GM19025 (cell line): ENCODE results near the gene DTNBP1.

Experiments
- ATAC-seq: cut with Tn5 transposase; IDR thresholded peaks from one replicate; pipeline ENCODE4 v1.9.1; 2021; ENCODE audit warnings: mild to moderate bottlenecking, low read depth, moderate library complexity; ENCODE audit not compliant: unreplicated experiment

DTNBP1 gene

DNA sequence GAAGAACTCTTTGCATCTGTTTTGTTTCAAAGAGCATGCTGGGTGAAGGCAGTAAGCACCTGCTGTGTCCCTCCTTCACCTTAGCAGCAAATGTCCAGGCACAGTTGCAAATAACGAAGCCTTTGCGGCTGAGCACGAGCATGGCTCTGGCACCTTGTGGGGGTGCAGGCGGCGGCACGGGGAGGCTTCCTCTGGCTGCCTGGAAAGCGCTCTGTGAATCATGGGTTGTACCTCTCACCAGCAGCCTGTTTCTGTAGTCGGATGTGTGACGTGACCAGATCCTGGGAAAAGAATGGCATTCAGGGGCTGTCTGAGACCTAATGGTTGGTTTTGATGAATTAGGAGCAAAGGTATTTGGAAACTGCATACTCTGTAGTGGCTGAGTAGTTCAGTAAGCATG lies 144.8 kb downstream of the DTNBP1 start:
- no peak for ATAC-seq

DNA sequence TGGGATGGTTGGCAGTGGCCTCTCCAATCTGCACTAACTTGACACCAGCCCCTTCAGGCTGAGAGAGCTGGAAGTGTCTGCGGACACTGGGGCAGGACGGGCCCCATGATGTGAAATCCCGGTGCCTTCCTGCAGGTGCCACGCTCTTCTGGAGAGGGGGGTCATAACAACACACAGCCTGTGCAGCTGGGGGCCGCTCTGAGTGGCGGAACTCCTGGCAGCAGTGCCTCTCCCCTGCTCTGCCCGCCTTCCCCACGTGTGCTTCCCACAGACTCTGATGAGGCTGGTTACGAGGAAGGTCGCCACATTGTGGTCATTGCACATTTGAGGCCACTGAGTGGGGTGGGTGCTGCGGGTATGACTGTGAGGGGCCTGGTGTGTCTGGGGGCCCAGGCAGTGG lies 145.2 kb downstream of the DTNBP1 start:
- no peak for ATAC-seq

DNA sequence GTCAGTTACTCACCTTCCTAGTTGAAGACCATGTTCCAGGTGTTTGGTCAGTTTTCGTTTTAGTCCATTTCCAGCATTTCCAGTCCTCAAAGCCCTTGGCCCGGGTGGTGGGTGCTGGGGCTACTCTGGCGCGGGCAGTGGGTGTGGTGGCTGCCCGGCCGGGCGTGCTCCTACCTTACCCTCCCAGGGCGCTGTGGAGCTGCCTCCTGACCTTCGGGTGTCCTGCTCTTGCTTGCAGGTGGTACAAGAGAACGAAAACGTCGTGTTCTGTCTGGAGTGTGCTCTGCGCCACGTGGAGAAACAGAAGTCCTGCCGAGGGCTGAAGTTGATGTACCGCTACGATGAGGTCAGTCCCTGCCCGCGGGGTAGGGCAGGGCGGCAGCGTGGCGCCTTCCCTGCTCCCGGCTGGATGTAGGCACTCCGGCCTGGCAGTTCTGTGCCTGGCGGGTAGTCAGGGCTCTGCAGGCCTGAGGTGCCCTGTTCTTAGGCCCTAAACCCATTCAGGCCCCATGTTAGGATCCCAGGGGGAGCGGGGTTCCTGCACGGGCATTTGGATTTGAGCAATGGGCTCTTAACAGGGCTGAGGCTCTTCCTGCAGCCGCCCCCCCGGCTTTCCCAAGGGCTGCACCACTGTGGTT lies 145.8 kb downstream of the DTNBP1 start:
- ATAC-seq: no peak

DNA sequence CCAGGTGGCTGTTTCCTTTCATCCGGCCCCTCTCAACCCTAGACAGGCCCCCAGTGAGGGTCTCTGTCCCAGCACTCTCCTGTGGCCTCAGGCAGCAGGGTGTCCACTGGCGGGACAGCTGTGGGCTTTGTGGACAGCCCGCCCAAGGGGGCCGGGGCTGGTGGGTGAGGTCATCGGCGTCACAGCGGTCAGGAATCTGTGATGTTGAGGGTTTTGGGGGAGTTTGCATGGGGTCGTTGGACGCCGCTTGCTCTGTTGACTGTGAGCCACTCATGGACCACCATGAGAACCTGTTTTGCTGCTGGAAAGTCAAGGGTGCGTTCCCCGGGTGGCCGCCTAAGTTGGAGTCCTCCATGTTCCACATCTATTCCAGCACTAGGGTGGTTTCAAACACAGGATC lies 146.4 kb downstream of the DTNBP1 start:
- no peak for ATAC-seq

DNA sequence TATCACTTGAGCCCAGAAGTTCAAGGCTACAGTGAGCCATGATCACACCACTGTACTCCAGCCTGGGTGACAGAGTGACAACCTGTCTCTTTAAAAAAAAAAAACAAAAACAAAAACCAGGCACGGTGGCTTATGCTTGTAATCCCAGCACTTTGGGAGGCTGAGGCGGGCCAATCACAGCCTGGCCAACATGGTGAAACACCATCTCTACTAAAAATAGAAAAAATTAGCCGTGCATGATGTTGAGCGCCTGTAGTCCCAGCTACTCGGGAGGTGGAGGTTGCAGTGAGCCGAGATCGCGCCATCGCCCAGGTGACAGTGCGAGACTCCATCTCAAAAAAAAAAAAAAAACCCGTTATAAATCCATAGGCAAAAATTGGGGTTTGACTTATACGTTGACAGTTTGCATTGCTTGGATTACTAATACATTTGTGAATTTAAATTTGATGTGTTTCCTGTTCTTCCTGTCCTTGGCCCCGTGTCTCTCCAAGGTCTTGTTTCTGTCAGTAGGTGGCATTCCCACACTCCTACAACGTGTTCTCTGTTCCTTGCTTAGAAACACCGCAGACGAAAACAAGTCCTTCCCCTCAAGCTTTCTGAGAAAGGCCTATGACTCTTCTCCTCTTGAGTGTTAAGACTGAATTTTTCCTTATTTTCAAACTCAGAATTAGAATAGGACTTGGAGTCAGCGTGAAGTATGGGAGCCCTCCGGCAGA lies 147.0 kb downstream of the DTNBP1 start:
- no peak for ATAC-seq

GRCh38 chr6:15515226-15515625 lies 147.6 kb downstream of the DTNBP1 start:
- ATAC-seq: no peak

DNA sequence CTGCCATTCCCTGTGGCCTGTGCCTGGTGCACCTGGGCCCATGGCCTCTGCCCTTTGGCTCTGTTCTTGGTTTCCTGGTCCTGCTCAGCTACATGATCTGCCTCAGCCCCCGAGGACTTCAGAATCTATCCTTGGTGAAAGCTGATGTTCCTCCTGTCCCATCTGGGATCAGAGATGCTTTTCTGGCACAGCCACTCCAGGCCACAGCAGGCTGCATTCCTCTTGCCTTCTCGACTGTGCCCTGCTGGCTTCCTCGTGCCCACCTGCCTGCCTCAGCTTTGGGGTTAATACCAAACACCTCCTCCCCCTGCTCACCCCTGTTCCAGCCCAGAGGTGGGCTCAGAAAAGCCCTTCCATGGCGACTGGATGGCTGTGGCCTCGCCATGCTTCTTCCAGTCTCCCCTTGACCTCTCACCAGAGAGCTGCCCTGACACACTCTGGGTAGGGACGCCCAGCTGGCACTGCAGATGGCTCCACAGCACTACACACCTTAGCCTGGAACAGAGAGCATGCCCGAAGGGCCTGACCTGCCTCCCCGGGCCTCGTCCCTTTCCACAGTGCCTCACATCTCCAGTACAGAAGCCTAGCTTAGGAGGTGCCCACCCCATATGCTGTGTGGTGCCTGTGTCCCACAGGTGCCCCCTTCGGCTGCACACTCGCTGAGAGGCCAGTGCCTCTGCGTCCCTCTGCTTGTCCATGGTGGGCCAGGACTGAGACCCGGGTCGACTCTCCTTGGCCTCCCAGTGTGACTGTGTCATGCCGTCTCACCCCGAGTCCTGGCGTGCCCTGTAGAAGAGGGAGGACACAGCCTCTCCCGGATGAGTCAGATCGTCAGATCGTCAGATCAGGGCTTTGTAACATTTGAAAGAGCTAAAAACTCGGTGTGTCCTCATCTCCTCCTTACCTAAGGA lies 148.8 kb downstream of the DTNBP1 start:
- no peak for ATAC-seq

- no peak for ATAC-seq
Observed at GRCh38 chr6:15513131-15513771, 149.6 kb downstream of the DTNBP1 start.

- no peak for ATAC-seq
Observed at GRCh38 chr6:15512721-15513120, 150.1 kb downstream of the DTNBP1 start.

- ATAC-seq: no peak
Observed at GRCh38 chr6:15512126-15512525, 150.7 kb downstream of the DTNBP1 start.

DNA sequence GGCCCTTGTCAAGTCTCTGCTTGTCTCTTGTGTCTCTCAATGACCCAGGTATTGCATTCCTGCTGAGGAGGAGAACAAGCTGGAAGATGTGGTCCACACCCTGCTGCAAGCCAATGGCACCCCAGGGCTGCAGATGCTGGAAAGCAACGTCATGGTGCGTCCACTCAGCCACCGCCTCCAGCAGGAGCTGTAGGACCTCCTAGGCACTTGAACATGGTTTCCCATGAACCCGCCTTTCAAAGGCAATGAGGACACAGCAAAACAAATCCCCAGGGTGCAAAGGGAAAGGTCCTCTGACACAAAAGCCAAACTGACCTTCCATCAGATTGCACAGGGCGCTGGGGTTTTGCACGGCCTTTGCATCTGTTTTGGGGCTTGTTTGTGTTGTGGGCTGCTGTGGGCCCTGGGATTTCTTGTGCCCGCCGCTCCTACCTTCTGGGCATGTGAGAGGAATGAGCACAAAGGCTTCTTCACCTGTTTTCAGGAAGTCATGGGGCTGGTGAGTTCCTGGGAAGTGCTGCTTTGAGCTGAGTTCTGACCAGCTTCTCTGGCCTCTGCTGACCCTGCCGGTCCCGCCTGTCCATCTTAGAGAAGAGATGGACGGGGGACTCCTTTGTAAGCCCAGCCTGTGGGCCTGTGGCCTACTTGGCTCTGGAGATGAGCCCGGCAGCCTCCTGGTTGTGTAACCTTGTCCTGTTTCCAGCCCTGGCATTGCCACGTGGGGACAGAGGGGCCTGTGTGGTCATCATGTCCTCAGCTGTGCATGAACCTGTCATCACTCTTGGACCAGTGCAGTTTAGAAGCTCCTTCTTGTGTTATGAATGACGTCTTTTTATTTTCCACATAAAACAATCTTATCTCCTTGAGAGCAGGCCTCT lies 151.3 kb downstream of the DTNBP1 start:
- no peak for ATAC-seq

DNA sequence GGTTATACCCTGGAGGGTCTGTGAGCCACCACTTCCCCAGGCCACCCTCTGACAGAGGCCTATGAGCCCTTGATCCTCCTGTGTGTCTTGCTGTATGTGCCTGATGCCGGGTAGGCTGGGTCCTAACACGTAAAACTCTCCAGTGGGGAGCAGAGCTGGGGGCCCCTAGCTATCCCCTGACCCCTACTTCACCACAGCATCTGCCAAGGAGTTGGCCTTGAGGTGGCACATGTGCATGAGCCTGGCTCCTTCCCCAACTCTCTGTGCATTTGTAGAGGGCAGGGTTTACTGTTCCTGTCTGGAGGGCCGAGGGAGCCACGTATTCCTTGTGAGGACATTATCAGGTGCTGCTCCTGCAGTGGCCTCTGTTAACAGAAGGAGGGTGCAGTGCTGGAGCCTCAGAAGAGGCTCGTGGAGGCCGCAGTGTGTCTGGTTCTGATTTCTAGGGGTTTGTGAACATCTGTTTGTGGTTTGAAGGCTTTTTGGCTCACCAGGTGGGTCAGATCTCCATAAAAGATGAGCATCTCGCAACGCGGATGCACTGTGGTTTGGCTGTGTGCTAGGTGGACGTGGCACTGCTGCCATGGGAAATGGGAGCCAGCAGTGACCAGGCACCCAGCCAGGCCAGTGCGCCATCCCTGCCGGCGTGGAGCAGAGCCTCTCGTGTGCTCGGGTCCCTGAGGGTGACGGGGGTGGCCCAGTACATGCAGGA lies 152.1 kb downstream of the DTNBP1 start:
- no peak for ATAC-seq

GRCh38 chr6:15510121-15510520 lies 152.7 kb downstream of the DTNBP1 start:
- ATAC-seq: no peak

- no peak for ATAC-seq
Observed at GRCh38 chr6:15509335-15509933, 153.4 kb downstream of the DTNBP1 start.

DNA sequence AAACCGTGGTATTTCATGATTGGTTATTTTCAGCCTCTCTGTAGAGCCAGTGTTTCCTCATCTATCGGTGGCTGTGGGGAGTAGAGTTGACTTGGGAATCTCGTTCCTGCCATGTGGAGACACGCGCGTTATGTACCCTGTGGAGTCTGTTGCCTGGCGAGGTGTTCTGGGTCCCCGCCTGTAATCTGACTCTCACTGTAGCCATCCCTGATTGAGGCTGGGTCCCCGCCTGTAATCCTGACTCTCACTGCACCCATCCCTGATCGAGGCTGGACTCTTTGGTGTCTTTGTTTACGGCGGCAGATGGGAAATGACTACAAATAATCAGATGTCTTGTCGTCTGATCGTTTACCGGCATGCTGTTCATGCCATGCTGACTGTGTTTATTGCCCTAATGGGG lies 153.9 kb downstream of the DTNBP1 start:
- ATAC-seq: no peak

- no peak for ATAC-seq
Observed at GRCh38 chr6:15508441-15508871, 154.4 kb downstream of the DTNBP1 start.

- no peak for ATAC-seq
Observed at GRCh38 chr6:15507746-15508145, 155.1 kb downstream of the DTNBP1 start.

GRCh38 chr6:15507221-15507620 lies 155.6 kb downstream of the DTNBP1 start:
- ATAC-seq: no peak

GRCh38 chr6:15506066-15506465 lies 156.8 kb downstream of the DTNBP1 start:
- no peak for ATAC-seq
